ENCODE measurements around the gene RNF187. TPM values are rescaled to one million over a fixed set of nuclear protein-coding genes. Genes with fewer than 3 reads are reported as not detected.

RNF187 gene
- total and polyA plus RNA-seq, 2 of the 13 experiments (the other 11 are each of a cell fraction or from before 2014, with no cell fraction given), result 41.3 to 59.4 TPM

- Histone ChIP-seq H4K20me1 (ENCODE audit: insufficient read depth, low read length) (no peaks in the 10 kb centered on the region), H3K9ac (ENCODE audit: insufficient read depth, low read depth, low read length) (no peak overlapping the region), H3K4me3 (replicated peaks in 1 of 3; ENCODE audit: insufficient read depth in 1 of 3, low read depth in 2 of 3, low read length in 3 of 3) (no peak overlapping the region), H3K36me3 (replicated peaks in 1 of 2; ENCODE audit: control insufficient read depth in 1 of 2, insufficient read depth in 2 of 2, low read length in 2 of 2) (peaks cover 6 to 27% of the 10 kb centered on the region in 2 experiments; a peak in 4 of 5 replicates), H3K79me2 (ENCODE audit: insufficient read depth, low read length) (no peaks in the 10 kb centered on the region), H3K9me3 (ENCODE audit: low read length) (no peaks in the 10 kb centered on the region), H3K4me1 (ENCODE audit: insufficient read depth, low read length) (peaks cover 12% of the 10 kb centered on the region), H3K27ac (ENCODE audit: extremely low read length, insufficient read depth, low read length) (no peak overlapping the region), H3K4me2 (ENCODE audit: low read depth, low read length) (no peak overlapping the region), H3K27me3 (ENCODE audit: control insufficient read depth in 1 of 2, insufficient read depth in 2 of 2, low read length in 2 of 2) (peaks cover 0 to 1% of the 10 kb centered on the region in 2 experiments; a peak in 1 of 5 replicates), H2AFZ (ENCODE audit: low read length) (no peak overlapping the region)
- in situ Hi-C loops (cut with HindIII; ENCODE audit: extremely low pct_ligation_motif_present, low pct_unique_long_range_greater_than_20kb), result no loop called here
- POLR2A ChIA-PET, result no interaction called here
- BruUV-seq (replicated peaks), result TSS peak; percentile 6
- no peak for DNase-seq (ENCODE audit: low spot score)
- intact Hi-C loops (cut with micrococcal nuclease; ENCODE audit: unreplicated experiment), result no loop called here
- TF ChIP-seq SSRP1 (CRISPR knock-in tag; IDR thresholded peaks at IDR 0.05), result no peak
- no peak for TF ChIP-seq ZNF644 (CRISPR knock-in tag; IDR thresholded peaks at IDR 0.05; ENCODE audit: low read depth)
- TF ChIP-seq U2AF2 (IDR thresholded peaks at IDR 0.05; ENCODE audit: low read depth, low read length), result no peak
- CTCF ChIA-PET (ENCODE audit: low intra/inter-chr PET ratio, low total read pairs), result no interaction called here
- 86% methylated on average over 3 of the region's 3 CpGs for WGBS (ENCODE audit: low lambda C conversion rate)
- no peak for FAIRE-seq
- no peak for ATAC-seq
Measured at GRCh38 chr1:228496494-228496893, 9.3 kb downstream of the RNF187 start.

GRCh38 chr1:228497206-228497605, 10.0 kb downstream of the RNF187 start:
- Histone ChIP-seq H3K9ac (ENCODE audit: insufficient read depth, low read depth, low read length) (no peak overlapping the region), H3K4me1 (ENCODE audit: insufficient read depth, low read length) (peaks cover 18% of the 10 kb centered on the region), H3K36me3 (replicated peaks in 1 of 2; ENCODE audit: control insufficient read depth in 1 of 2, insufficient read depth in 2 of 2, low read length in 2 of 2) (peaks cover 6 to 21% of the 10 kb centered on the region in 2 experiments; a peak in 4 of 5 replicates), H3K4me2 (ENCODE audit: low read depth, low read length) (no peak overlapping the region), H4K20me1 (ENCODE audit: insufficient read depth, low read length) (no peaks in the 10 kb centered on the region), H3K79me2 (ENCODE audit: insufficient read depth, low read length) (no peaks in the 10 kb centered on the region), H2AFZ (ENCODE audit: low read length) (no peak overlapping the region), H3K27ac (ENCODE audit: extremely low read length, insufficient read depth, low read length) (no peak overlapping the region), H3K9me3 (ENCODE audit: low read length) (no peaks in the 10 kb centered on the region), H3K4me3 (replicated peaks in 1 of 3; ENCODE audit: insufficient read depth in 1 of 3, low read depth in 2 of 3, low read length in 3 of 3) (no peak overlapping the region), H3K27me3 (ENCODE audit: control insufficient read depth in 1 of 2, insufficient read depth in 2 of 2, low read length in 2 of 2) (peaks cover 0 to 1% of the 10 kb centered on the region in 2 experiments; a peak in 1 of 5 replicates)
- TF ChIP-seq E2F1 (CRISPR knock-in tag; IDR thresholded peaks at IDR 0.05) (no peak), MAF1 (CRISPR knock-in tag; IDR thresholded peaks at IDR 0.05; ENCODE audit: borderline replicate concordance) (no peak), SMAD3 (CRISPR knock-in tag; IDR thresholded peaks at IDR 0.05) (no peak), ZNF501 (CRISPR knock-in tag; IDR thresholded peaks at IDR 0.05) (no peak), RCOR2 (CRISPR knock-in tag; IDR thresholded peaks at IDR 0.05) (no peak), KDM4B (CRISPR knock-in tag; IDR thresholded peaks at IDR 0.05) (no peak), ZNF224 (CRISPR knock-in tag; IDR thresholded peaks at IDR 0.05) (no peak), DNMT3B (CRISPR knock-in tag; conservative IDR thresholded peaks at IDR 0.05) (no peak), SMARCE1 (IDR thresholded peaks at IDR 0.05; ENCODE audit: borderline replicate concordance) (no peak), JUNB (CRISPR knock-in tag; IDR thresholded peaks at IDR 0.05; ENCODE audit: borderline replicate concordance) (no peak)
- ChIA-PET POLR2A (no interaction called here), CTCF (ENCODE audit: low intra/inter-chr PET ratio, low total read pairs) (no interaction called here)
- FAIRE-seq, result no peak
- no peak for DNase-seq (ENCODE audit: low spot score)
- in situ Hi-C loops (cut with HindIII; ENCODE audit: extremely low pct_ligation_motif_present, low pct_unique_long_range_greater_than_20kb), result no loop called here
- BruUV-seq (replicated peaks), result no TSS peak
- 88% methylated on average over 5 of the region's 5 CpGs for WGBS (ENCODE audit: low lambda C conversion rate)
- no peak for ATAC-seq
- intact Hi-C loops (cut with micrococcal nuclease; ENCODE audit: unreplicated experiment), result no loop called here
